GM21825 (cell line): Measurements from ENCODE around the gene CSPG4.
"Not testable (repeated sequence)": the region's sequence is repeated elsewhere in the genome, so short reads cannot be mapped to it uniquely, and the experiment has no call there.

ENCODE experiments used
- ATAC-seq: cut with Tn5 transposase; IDR thresholded peaks from one replicate; pipeline ENCODE4 v1.9.1; 2021; ENCODE audit warnings: mild to moderate bottlenecking, moderate library complexity; ENCODE audit not compliant: unreplicated experiment

Gene CSPG4

GRCh38 chr15:75705854-75706681 lies 6.6 kb downstream of the CSPG4 start:
- ATAC-seq: no peak

GRCh38 chr15:75705375-75705774 lies 7.3 kb downstream of the CSPG4 start:
- ATAC-seq: not testable (repeated sequence)

- no peak for ATAC-seq
Observed at GRCh38 chr15:75704618-75705017, 8.0 kb downstream of the CSPG4 start.

- no peak for ATAC-seq
Observed at GRCh38 chr15:75704263-75704615, 8.4 kb downstream of the CSPG4 start.

- ATAC-seq: not testable (repeated sequence)
Observed at GRCh38 chr15:75703440-75704262, 9.0 kb downstream of the CSPG4 start.

- ATAC-seq: no peak
Observed at GRCh38 chr15:75702436-75702835, 10.2 kb downstream of the CSPG4 start.

- ATAC-seq: not testable (repeated sequence)
Observed at GRCh38 chr15:75701071-75702003, 11.3 kb downstream of the CSPG4 start.

GRCh38 chr15:75699961-75700874 lies 12.4 kb downstream of the CSPG4 start:
- peak; percentile 35 for ATAC-seq

GRCh38 chr15:75699517-75699916 lies 13.1 kb downstream of the CSPG4 start:
- ATAC-seq: not testable (repeated sequence)

GRCh38 chr15:75697974-75698747 lies 14.5 kb downstream of the CSPG4 start:
- not testable (repeated sequence) for ATAC-seq

- no peak for ATAC-seq
Observed at GRCh38 chr15:75697523-75697922, 15.1 kb downstream of the CSPG4 start.

GRCh38 chr15:75696854-75697259 lies 15.8 kb downstream of the CSPG4 start:
- no peak for ATAC-seq

- no peak for ATAC-seq
Observed at GRCh38 chr15:75696311-75696720, 16.3 kb downstream of the CSPG4 start.

GRCh38 chr15:75695634-75696310 lies 16.9 kb downstream of the CSPG4 start:
- ATAC-seq: no peak

- ATAC-seq: no peak
Observed at GRCh38 chr15:75695220-75695619, 17.4 kb downstream of the CSPG4 start.

- ATAC-seq: no peak
Observed at GRCh38 chr15:75694241-75695182, 18.1 kb downstream of the CSPG4 start.

GRCh38 chr15:75693501-75694240 lies 19.0 kb downstream of the CSPG4 start:
- ATAC-seq: no peak
